ENCODE measurements around the gene TMEM119. TPM values are rescaled to one million over a fixed set of nuclear protein-coding genes. Genes with fewer than 3 reads are reported as not detected.

Gene TMEM119
- total and polyA plus RNA-seq, 10 of the 15 experiments (the other 5 are each of a cell fraction or from before 2014, with no cell fraction given), result 0.11 to 0.44 (median 0.19) TPM; not detected in 5

GRCh38 chr12:108560752-108561719, 36.8 kb downstream of the TMEM119 start, which contains the start of gene SART3:
SART3 (minus strand) TSS chr12:108561173; CDS start chr12:108561154, 19 bp downstream.
- 1% methylated on average over 57 of the region's 57 CpGs for WGBS (ENCODE audit: insufficient coverage, insufficient replicate concordance, low lambda C conversion rate, missing lambda C conversion rate)
- DNase-seq (ENCODE audit: low read depth, low spot score), result peak; percentile 91
- FAIRE-seq, result peak; percentile 88
- TF ChIP-seq BHLHE40 (IDR thresholded peaks at IDR 0.05; ENCODE audit: borderline replicate concordance in 1 of 2, low read depth in 2 of 2, low read length in 1 of 2), result 0 out of 4 replicates have a peak, but pooled peaks of 1 of the 2 experiments have one; percentile 17
- TF ChIP-seq ZNF207 (IDR thresholded peaks at IDR 0.05; ENCODE audit: borderline replicate concordance), result peak; percentile 95
- no peak for TF ChIP-seq NFXL1 (IDR thresholded peaks at IDR 0.05; ENCODE audit: borderline replicate concordance)
- no peak for TF ChIP-seq ESRRA (IDR thresholded peaks at IDR 0.05; ENCODE audit: low read length)
- peak; percentile 78 for TF ChIP-seq CUX1 (IDR thresholded peaks at IDR 0.05; ENCODE audit: insufficient replicate concordance, low read depth, low read length)
- TF ChIP-seq KLF5 (IDR thresholded peaks at IDR 0.05; ENCODE audit: partially characterized antibody), result peak; percentile 73
- TF ChIP-seq ATF2 (IDR thresholded peaks at IDR 0.05; ENCODE audit: low read length), result no peak
- 0 out of 2 replicates have a peak, but pooled peaks have one; percentile 15 for TF ChIP-seq RAD51 (IDR thresholded peaks at IDR 0.05)
- no peak for TF ChIP-seq FOXM1 (IDR thresholded peaks at IDR 0.05; ENCODE audit: low read depth, low read length)
- peak; percentile 75; the same call in 1 of the 2 replicates for TF ChIP-seq SPI1 (IDR thresholded peaks at IDR 0.05; ENCODE audit: borderline replicate concordance, insufficient read depth, low read depth, low read length)
- TF ChIP-seq RFX5 (IDR thresholded peaks at IDR 0.05; ENCODE audit: low read depth, low read length), result no peak
- TF ChIP-seq TCF12 (IDR thresholded peaks at IDR 0.05; ENCODE audit: low read depth, low read length), result 0 out of 2 replicates have a peak, but pooled peaks have one; percentile 30
- 0 out of 2 replicates have a peak, but pooled peaks have one; percentile 21 for TF ChIP-seq BACH1 (IDR thresholded peaks at IDR 0.05; ENCODE audit: borderline replicate concordance)
- TF ChIP-seq BCL11A (IDR thresholded peaks at IDR 0.05; ENCODE audit: low read depth, low read length), result 0 out of 2 replicates have a peak, but pooled peaks have one; percentile 7
- TF ChIP-seq MYB (IDR thresholded peaks at IDR 0.05; ENCODE audit: borderline replicate concordance, low read depth, low read length), result peak; percentile 98

More at GRCh38 chr12:108560752-108561719, 36.8 kb downstream of the TMEM119 start, which contains the start of gene SART3:
- ChIA-PET SMC1A (ENCODE audit: uncharacterized antibody, unreplicated experiment) (interaction anchor here (1.2 to 26.5 kb wide), 8 partner anchors 12 to 74 kb away, joined by 3 to 718 read pairs (median 6); partner anchors contain the start of genes FICD and SELPLG), POLR2A (interaction anchor here (0.6 to 2.4 kb wide), 6 partner anchors 12 to 99 kb away, joined by 3 to 18 read pairs (median 3); no protein-coding TSS in a partner anchor), RAD21 (ENCODE audit: unreplicated experiment) (interaction anchor here (0.7 to 23.0 kb wide), 7 partner anchors 9 to 103 kb away, joined by 3 to 633 read pairs (median 13); partner anchors contain the start of gene SELPLG), CTCF (interaction anchor here (0.8 to 21.5 kb wide), 10 partner anchors 8 to 390 kb away, joined by 3 to 866 read pairs (median 4); no protein-coding TSS in a partner anchor)
- Histone ChIP-seq H3K4me2 (ENCODE audit: control insufficient read depth, insufficient read depth) (peak within 1 kb of the TSS; percentile 95), H3K27me3 (replicated peaks in 1 of 2; ENCODE audit: control insufficient read depth in 2 of 2, insufficient read depth in 2 of 2, low read length in 1 of 2) (no peaks in the 10 kb centered on the region), H2AFZ (ENCODE audit: control insufficient read depth, low read depth, low read length) (peak within 1 kb of the TSS; percentile 72), H3K9me3 (replicated peaks; ENCODE audit: control insufficient read depth, insufficient read depth, low read length) (no peaks in the 10 kb centered on the region), H3K9ac (ENCODE audit: control insufficient read depth, insufficient read depth, low read length) (peak within 1 kb of the TSS; percentile 99), H3K4me1 (ENCODE audit: control insufficient read depth, insufficient read depth, low read length) (peaks cover 27% of the 10 kb centered on the region), H3K36me3 (ENCODE audit: control insufficient read depth in 2 of 2, insufficient read depth in 2 of 2, low read length in 1 of 2) (peaks cover 0 to 31% of the 10 kb centered on the region in 2 experiments; a peak in 3 of 4 replicates), H3K27ac (ENCODE audit: control insufficient read depth, insufficient read depth) (peak within 1 kb of the TSS; percentile 98), H3K4me3 (peak within 1 kb of the TSS; percentile 85), H4K20me1 (ENCODE audit: control insufficient read depth, insufficient read depth) (no peaks in the 10 kb centered on the region; the same call in 1 of the 2 replicates), H3K79me2 (ENCODE audit: control insufficient read depth, insufficient read depth, low read length) (peaks cover 85% of the 10 kb centered on the region)
- no TSS peak for BruUV-seq (replicated peaks)
- in situ Hi-C loops (cut with MboI), result loop anchor here (5.0 kb wide), 1 partner anchor 391 kb away; no protein-coding TSS in a partner anchor
- ATAC-seq, result peak; percentile 36
- intact Hi-C loops (cut with micrococcal nuclease; ENCODE audit: unreplicated experiment), result loop anchor here (5.0 kb wide), 2 partner anchors 146 to 391 kb away; no protein-coding TSS in a partner anchor

All from GM12878 (cell line).